Gastroesophageal sphincter (tissue), 3 donors: ENCODE data around the gene RGPD6.
"Not testable (repeated sequence)": the region's sequence is repeated elsewhere in the genome, so short reads cannot be mapped to it uniquely, and the experiment has no call there.

ENCODE experiments used
- EP300 ChIP-seq: sonication (generic); formaldehyde crosslinking; IDR thresholded peaks from one replicate; pipeline ENCODE4 v1.6.1; 2017; ENCODE audit warnings: antibody characterized with exemption, mild to moderate bottlenecking
- POLR2A ChIP-seq, 2 donors: fragments of 450-650 bp; IDR thresholded peaks; one replicate each; pipeline ENCODE4 v1.6.1; 2017; ENCODE audit warnings: antibody characterized with exemption in 2 of 2, mild to moderate bottlenecking in 2 of 2, moderate library complexity in 1 of 2
- POLR2AphosphoS5 ChIP-seq: sonication (generic); formaldehyde crosslinking; IDR thresholded peaks from one replicate; pipeline ENCODE4 v1.6.1; 2017; ENCODE audit warnings: antibody characterized with exemption
- TF ChIP-seq, protein P1 (sequence below), 4 experiments: fragments of 200-600 bp in 2 of 4; fragments of 450-650 bp in 2 of 4; sonication (generic) in 1 of 4; IDR thresholded peaks; one replicate each; pipeline ENCODE4 v1.5.1; 2017 to 2019; ENCODE audit warnings: antibody characterized with exemption in 4 of 4, mild to moderate bottlenecking in 2 of 4, moderate library complexity in 2 of 4

DNA sequence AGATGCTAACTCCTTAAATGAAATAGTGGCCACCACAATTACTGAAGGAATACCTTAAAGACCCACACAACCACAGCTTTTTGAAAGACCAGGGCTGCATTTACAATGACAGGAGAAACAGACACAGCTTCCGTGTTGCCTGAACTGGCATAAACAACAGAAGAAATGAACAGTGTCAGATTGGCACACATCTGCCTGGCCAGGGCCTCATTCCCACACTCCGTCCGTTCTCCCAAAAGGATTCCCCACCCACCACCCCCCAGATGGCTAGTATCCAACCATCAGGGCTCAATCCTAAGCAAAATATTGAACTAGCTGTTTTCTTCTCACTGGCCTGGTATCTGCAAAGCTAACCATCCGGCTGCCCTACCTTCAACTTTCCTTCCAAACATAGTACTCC is 96.9 kb downstream of the RGPD6 start:
- not testable (repeated sequence) for TF ChIP-seq POLR2A (IDR thresholded peaks at IDR 0.05); POLR2AphosphoS5; EP300
- TF ChIP-seq, protein P1, sequence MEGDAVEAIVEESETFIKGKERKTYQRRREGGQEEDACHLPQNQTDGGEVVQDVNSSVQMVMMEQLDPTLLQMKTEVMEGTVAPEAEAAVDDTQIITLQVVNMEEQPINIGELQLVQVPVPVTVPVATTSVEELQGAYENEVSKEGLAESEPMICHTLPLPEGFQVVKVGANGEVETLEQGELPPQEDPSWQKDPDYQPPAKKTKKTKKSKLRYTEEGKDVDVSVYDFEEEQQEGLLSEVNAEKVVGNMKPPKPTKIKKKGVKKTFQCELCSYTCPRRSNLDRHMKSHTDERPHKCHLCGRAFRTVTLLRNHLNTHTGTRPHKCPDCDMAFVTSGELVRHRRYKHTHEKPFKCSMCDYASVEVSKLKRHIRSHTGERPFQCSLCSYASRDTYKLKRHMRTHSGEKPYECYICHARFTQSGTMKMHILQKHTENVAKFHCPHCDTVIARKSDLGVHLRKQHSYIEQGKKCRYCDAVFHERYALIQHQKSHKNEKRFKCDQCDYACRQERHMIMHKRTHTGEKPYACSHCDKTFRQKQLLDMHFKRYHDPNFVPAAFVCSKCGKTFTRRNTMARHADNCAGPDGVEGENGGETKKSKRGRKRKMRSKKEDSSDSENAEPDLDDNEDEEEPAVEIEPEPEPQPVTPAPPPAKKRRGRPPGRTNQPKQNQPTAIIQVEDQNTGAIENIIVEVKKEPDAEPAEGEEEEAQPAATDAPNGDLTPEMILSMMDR (IDR thresholded peaks at IDR 0.05) = not testable (repeated sequence)
